Suppressor macrophage (primary cell): ENCODE results near the gene NAGK.
"Not testable (repeated sequence)": the region's sequence is repeated elsewhere in the genome, so short reads cannot be mapped to it uniquely, and the experiment has no call there.

ENCODE experiments used
- DNase-seq, 4 experiments: peaks; one replicate each; pipeline ENCODE4 v3.0.0-alpha.2; 2020 to 2022

Gene NAGK

GRCh38 chr2:71069376-71069775 lies 928 bp downstream of the NAGK start:
- DNase-seq = no peak

DNA sequence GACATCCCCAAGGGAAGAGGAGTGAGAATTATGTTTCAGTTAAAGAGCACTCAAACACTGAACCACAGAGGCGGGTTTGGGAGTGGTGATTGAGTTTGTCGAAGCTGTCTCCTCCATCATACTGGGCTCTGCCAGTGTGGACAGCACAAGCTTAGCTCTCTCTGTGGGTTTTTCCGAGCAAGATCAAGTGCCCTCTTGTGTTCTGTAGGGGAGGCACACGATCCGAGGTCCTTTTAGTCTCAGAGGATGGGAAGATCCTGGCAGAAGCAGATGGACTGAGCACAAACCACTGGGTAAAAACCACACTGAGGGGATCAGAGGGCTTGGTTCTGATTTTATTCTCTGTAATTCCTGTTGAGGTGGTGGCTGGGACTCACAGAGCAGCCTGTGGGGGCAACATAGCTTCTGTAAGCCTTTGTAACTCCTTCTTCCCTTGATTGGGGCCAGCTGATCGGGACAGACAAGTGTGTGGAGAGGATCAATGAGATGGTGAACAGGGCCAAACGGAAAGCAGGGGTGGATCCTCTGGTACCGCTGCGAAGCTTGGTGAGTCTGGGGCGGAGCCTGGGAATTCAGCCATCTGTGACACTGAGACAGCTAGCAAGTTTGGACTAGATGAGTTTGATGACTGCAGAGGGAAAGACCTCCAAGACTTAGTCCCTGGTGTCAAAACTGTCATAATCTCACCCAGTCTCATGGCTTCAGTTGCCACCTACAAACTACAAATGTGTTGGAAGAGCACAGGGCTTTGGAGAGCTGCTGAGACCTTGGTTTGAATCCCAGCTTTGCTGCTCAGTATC lies 2.0 kb downstream of the NAGK start:
- peak; percentile 68 to 82 (median 76) for DNase-seq

GRCh38 chr2:71071681-71072398 lies 3.4 kb downstream of the NAGK start:
- DNase-seq = peak; percentile 88 to 99 (median 97)

- no peak for DNase-seq
These were observed 4.0 kb downstream of the NAGK start for GRCh38 chr2:71072492-71072891.

- no peak for DNase-seq
These were observed 5.0 kb downstream of the NAGK start for GRCh38 chr2:71073475-71073874.

GRCh38 chr2:71074893-71075395 lies 6.5 kb downstream of the NAGK start:
- DNase-seq = peak; percentile 19 to 68 (median 46)

DNA sequence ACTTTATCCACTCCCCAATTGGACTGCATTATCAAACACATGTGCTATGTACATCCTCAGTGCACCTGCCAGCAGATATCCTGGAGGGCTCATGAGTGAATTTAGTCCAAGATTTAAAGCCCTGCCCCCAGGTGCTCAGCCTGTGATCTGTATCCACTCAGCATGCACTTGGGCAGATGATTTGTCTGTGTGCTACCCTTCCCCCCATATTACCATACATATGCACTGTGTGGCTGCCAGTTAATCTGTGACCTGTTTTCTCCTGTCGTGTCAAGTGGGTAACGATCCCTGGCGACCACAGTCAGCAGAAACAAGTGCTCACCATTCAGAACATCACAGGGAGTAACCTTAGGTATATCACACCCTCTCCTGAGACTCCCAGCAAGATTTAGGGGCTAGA lies 10.2 kb downstream of the NAGK start:
- DNase-seq = no peak

DNA sequence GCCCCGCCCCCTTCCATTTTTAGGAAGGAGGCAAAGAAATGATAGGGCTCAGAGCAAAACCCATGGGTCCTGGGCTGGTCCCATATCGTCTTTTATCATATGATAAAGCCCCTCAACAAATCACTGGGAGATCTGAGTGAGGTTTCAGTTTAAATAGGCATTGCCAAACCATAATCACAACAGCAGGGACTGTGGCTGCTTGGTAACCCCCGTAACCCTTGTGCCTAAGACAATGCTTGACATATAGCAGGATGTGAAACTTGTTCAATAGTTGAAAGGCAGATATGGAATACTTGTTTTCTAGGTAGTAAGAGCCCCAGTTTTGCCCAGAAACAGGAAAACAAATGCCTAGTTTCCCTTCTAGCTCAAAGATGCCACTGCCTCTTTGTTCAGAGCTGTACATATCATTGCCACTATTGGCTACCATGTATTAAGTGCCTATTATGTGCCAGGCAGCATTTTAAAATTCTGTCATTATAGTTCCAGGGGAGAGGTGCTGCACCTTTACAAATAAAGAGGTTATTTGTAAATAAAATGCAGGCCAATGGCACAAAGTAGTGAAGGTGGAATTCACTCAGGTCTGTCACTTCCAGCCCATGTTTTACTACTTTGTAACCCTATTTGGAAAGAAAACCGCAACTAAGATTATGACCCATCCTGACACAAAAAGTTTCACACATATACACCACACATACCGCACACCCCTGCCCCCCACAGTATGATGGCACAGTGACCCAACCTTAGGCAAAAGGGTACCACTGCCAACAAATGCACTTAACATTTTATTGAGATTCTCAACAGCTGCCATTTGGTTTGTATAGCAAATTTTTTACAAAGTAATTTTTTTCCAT lies 14.2 kb downstream of the NAGK start:
- peak in 1 of 4 experiments; percentile 34 for DNase-seq

DNA sequence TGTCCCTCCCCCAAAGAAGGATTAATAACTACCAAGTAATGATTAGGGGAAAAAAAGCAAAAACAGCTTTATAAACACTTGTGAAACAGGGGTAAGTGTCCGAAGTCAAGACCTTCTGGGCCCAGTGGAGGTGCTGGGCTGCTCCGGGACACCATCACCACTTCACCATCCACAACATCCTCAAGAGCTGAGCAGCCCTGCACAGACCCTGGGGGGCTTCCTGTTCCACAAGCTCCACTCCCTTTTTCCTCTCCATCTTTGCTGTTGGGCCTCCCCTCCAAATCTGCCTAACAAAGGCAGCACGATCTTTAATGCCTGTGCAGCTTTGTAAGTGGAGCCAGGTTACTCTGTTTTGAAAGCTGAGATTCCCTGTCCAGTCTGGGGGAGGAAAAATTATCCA lies 14.8 kb downstream of the NAGK start:
- DNase-seq = not testable (repeated sequence)

DNA sequence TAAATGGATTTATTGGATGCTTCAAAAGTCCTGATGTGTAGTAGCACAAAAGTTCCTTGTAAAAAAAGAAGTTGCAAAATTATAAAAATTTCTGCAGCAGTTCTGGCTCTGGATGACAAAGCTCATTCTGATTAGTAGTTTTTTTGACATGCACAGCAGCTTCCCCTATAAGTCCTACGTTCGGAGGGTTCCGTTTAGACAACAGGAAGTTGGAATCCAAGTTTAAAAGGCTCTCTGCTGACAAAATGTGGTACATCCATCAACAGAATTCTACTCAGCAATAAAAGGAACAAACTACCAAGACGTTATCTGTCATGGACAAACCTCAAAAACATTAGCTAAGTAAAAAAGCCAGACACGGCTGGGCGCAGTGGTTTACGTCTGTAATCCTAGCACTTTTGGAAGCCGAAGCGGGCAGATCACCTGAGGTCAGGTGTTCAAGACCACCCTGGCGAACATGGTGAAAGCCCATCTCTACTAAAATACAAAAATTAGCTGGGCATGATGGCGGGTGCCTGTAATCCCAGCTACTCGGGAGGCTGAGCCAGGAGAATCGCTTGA lies 15.4 kb downstream of the NAGK start:
- peak in 2 of 4 experiments; percentile 29 to 39 for DNase-seq

DNA sequence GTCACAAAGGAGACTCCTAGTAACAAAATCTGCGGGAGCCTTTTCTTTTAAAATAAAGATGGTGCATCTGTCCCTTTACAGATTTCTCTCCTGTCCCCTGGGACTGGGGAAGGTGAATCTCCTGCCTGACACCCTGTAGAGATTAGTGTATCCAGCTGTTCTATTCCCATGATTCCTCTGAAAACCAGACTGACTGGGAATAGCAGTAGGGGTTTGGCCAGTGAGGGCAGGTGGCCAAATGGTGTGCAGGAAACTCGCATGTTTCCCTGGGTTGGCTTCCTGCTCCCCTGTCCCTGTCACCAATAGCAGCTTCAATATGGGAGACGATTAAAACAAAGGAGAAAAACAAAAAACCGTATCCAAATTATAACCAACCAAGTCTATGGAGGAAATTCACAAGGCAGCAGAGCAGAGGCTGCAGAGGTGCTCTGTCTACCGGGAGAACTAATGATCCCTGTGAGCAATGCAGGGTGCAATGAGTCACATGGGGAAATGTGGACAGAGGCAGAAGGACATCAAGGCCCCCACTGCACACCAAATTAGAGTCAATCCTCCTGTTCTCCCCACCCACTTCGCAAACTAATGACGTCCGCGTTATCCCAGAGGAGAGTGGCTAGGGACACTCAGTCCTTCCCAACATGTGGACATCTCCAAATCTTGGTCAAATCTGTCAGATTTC lies 17.0 kb downstream of the NAGK start:
- DNase-seq = not testable (repeated sequence)

DNA sequence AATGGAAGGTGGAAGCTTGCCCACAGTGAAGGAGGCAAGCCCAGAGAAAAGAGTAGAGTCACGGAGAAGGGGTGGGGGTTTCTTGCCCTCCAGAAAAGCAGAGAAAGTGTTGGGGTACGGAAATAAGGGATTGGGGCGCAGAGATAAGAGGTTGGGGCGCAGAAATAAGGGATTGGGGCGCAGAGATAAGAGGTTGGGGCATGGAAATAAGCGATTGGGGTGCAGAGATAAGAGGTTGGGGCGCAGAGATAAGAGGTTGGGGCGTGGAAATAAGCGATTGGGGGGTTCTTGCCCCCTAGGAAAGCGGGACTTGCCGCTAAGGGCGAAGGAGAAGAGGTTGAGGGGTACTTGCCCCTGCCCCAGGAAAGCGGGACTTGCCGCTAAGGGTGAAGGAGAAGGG lies 21.0 kb downstream of the NAGK start:
- not testable (repeated sequence) for DNase-seq

GRCh38 chr2:71091808-71092207 lies 23.4 kb downstream of the NAGK start:
- DNase-seq = not testable (repeated sequence)

- DNase-seq = not testable (repeated sequence)
These were observed 24.2 kb downstream of the NAGK start for GRCh38 chr2:71092491-71093260.

DNA sequence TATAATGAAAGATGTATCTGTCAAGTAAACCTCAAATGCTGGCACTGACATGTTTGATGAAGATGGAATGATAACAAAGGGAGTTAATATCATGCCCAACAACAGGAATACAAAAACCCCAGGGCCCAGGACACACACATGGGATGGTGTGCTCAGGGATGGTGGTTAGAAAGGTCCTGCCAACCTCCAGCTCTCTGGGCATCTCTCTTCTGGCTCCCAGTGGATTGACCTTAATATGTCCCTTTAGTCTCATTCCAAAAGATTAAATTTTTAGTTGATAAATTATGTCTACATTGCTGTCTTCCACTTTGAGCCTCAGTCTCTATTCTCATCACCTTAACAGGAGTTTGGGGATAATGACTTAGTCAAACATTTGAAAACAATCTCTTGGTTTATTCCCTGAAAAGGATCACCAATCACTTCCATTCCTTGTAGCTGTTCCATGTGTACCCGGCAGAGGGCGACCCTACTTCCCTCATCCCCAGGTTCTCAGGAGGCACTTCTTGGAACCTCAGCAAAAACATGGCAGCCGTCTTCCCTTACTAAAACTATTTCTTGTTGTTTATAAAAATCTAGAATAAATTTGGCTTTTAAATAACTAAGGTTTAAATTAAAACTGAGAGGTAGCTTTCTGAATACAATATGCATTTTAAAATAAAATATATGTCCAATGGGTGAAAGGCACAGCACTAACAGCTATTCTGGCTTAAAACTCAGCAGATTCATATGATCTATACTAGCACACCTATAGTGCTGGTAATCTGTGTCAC lies 31.9 kb downstream of the NAGK start:
- peak; percentile 61 to 77 (median 72) for DNase-seq

- DNase-seq = peak; percentile 39 to 56 (median 51)
These were observed 33.2 kb downstream of the NAGK start for GRCh38 chr2:71101656-71102055.

GRCh38 chr2:71102981-71103681 lies 34.7 kb downstream of the NAGK start:
- no peak for DNase-seq

GRCh38 chr2:71103809-71104208 lies 35.4 kb downstream of the NAGK start:
- no peak for DNase-seq

DNA sequence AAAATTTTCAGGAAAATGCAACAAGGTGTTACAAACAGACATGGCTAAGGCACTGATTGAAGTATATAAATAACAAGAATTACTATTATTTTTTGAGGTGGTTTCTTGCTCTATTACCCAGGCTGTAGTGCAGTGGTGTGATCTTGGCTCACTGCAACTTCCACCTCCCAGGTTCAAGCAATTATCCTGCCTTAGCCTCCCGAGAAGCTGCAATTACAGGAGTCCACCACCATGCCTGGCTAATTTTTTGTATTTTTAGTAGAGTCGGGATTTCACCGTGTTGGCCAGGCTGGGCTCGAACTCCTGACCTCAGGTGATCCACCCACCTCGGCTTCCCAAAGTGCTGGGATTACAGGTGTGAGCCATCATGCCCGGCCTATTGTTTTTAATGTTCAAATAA lies 38.0 kb downstream of the NAGK start:
- not testable (repeated sequence) for DNase-seq

DNA sequence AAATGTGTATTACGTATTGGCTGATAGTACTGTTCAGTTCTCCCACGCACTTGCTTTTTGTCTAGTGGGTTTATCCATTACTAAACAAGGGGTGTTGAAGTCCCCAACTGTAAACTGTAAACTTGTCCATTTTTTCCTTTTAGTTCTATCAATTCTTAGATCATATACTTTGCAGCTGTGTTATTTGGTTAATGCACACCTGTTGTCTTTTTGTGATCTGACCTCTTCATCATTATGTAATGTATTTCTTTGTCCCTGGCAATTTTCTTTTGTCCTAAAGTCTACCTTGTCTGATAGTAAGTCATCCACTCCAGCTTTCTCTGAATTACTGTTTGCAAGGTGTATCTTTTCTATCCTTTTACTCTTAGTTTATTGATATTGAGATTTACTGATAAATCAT lies 39.6 kb downstream of the NAGK start:
- no peak for DNase-seq
